GM23338 (cell line): ENCODE data around the gene TBC1D9B. TPM values are rescaled to one million over a fixed set of nuclear protein-coding genes. Genes with fewer than 3 reads are reported as not detected.

Source experiments
- ATAC-seq: fragments of 200-7000 bp; cut with Tn5 transposase; 3 replicates; pipeline ENCODE4 v1.9.1; 2020
- DNase-seq: peaks from one replicate; pipeline ENCODE4 v3.0.0-alpha.2; 2015; ENCODE audit warnings: low spot score
- H2AFZ ChIP-seq: fragments of 200-600 bp; sonication (generic); 2 replicates; pipeline ENCODE4 v1.8.0; 2016; ENCODE audit warnings: antibody characterized with exemption, mild to moderate bottlenecking, moderate library complexity
- H3F3A ChIP-seq: fragments of 200-600 bp; sonication (generic); replicated peaks from 2 replicates; pipeline ENCODE4 v1.8.0; 2017; ENCODE audit warnings: antibody characterized with exemption, mixed run types, low read depth
- H3K27ac ChIP-seq: fragments of 200-600 bp; sonication (generic); 2 replicates; pipeline ENCODE4 v1.6.1; 2016; ENCODE audit warnings: low read depth
- H3K27me3 ChIP-seq: fragments of 200-600 bp; sonication (generic); 2 replicates; pipeline ENCODE4 v1.8.0; 2016; ENCODE audit warnings: mild to moderate bottlenecking, mixed run types, moderate library complexity; ENCODE audit not compliant: insufficient read depth
- H3K36me3 ChIP-seq: fragments of 200-600 bp; sonication (generic); 2 replicates; pipeline ENCODE4 v1.8.0; 2016; ENCODE audit warnings: mild to moderate bottlenecking; ENCODE audit not compliant: insufficient read depth
- H3K4me1 ChIP-seq: fragments of 200-600 bp; sonication (generic); 2 replicates; pipeline ENCODE4 v1.8.0; 2016; ENCODE audit warnings: mild to moderate bottlenecking, moderate library complexity; ENCODE audit not compliant: insufficient read depth
- H3K4me2 ChIP-seq: fragments of 200-600 bp; sonication (generic); 2 replicates; pipeline ENCODE4 v1.7.1; 2017; ENCODE audit warnings: mixed run types
- H3K4me3 ChIP-seq: fragments of 200-600 bp; sonication (generic); 2 replicates; pipeline ENCODE4 v1.6.1; 2016; ENCODE audit warnings: mixed run types
- H3K79me2 ChIP-seq: fragments of 200-600 bp; sonication (generic); replicated peaks from 2 replicates; pipeline ENCODE4 v1.8.0; 2017; ENCODE audit warnings: mild to moderate bottlenecking; ENCODE audit not compliant: insufficient read depth
- H3K9me2 ChIP-seq: fragments of 200-600 bp; sonication (generic); 2 replicates; pipeline ENCODE4 v1.8.0; 2017; ENCODE audit not compliant: insufficient read depth
- H4K20me1 ChIP-seq: fragments of 200-600 bp; sonication (generic); replicated peaks from 2 replicates; pipeline ENCODE4 v1.8.0; 2017; ENCODE audit warnings: mild to moderate bottlenecking; ENCODE audit not compliant: insufficient read depth
- H3K27ac Mint-ChIP-seq: 2 replicates; pipeline ENCODE4 v1.8.0; 2020; ENCODE audit warnings: inconsistent platforms, mild to moderate bottlenecking, moderate library complexity, mixed read lengths
- H3K27me3 Mint-ChIP-seq: 3 replicates; pipeline ENCODE4 v1.8.0; 2022; ENCODE audit warnings: low read depth, mild to moderate bottlenecking, moderate library complexity, mixed read lengths, inconsistent platforms; ENCODE audit not compliant: insufficient read depth, poor library complexity
- H3K36me3 Mint-ChIP-seq: 3 replicates; pipeline ENCODE4 v1.8.0; 2021; ENCODE audit warnings: low read depth, mild to moderate bottlenecking, inconsistent platforms, moderate library complexity, mixed read lengths
- H3K4me1 Mint-ChIP-seq: 3 replicates; pipeline ENCODE4 v1.8.0; 2020; ENCODE audit warnings: mild to moderate bottlenecking, inconsistent platforms, mixed read lengths
- H3K4me3 Mint-ChIP-seq: 3 replicates; pipeline ENCODE4 v1.8.0; 2021; ENCODE audit warnings: moderate library complexity, mild to moderate bottlenecking, inconsistent platforms, mixed read lengths
- H3K9me3 Mint-ChIP-seq: 3 replicates; pipeline ENCODE4 v1.8.0; 2020; ENCODE audit warnings: moderate library complexity, mild to moderate bottlenecking, inconsistent platforms, mixed read lengths
- CREB1 ChIP-seq: fragments of 250-450 bp; sonication (Bioruptor Pico); IDR thresholded peaks from 2 replicates; pipeline ENCODE4 v1.5.0; 2020; ENCODE audit warnings: low read depth, mild to moderate bottlenecking, moderate library complexity
- EZH2 ChIP-seq: fragments of 200-600 bp; sonication (generic); IDR thresholded peaks from one replicate; pipeline ENCODE4 v1.8.0; 2017; ENCODE audit warnings: antibody characterized with exemption, mild to moderate bottlenecking, low read depth; ENCODE audit not compliant: unreplicated experiment
- JUNB ChIP-seq: IDR thresholded peaks from one replicate; pipeline ENCODE4 v1.6.1; 2016; ENCODE audit warnings: antibody characterized with exemption; ENCODE audit not compliant: unreplicated experiment
- ZNF114 ChIP-seq: fragments of 250-450 bp; sonication (Bioruptor Pico); IDR thresholded peaks from 2 replicates; pipeline ENCODE4 v1.5.0; 2020; ENCODE audit warnings: mild to moderate bottlenecking, moderate library complexity
- polyA plus RNA-seq: library from polyadenylated mRNA; unstranded; fragments of >200 nt; fragmentation: Nextera tagmentation; extraction: Ambion mirVana; gene quantifications from 2 replicates; pipeline ENCODE4 v1.2.1, GENCODE V29; 2016
- total RNA-seq: library from RNA; depleted of rRNA; stranded (reverse); fragments of >200 nt; shearing (Covaris generic); gene quantifications from 2 replicates; pipeline ENCODE4 v1.2.3, GENCODE V29; 2014
- TF ChIP-seq, protein P1 (sequence below): fragments of 250-450 bp; sonication (Bioruptor Pico); IDR thresholded peaks from 2 replicates; pipeline ENCODE4 v1.5.0; 2020; ENCODE audit warnings: mild to moderate bottlenecking, moderate library complexity

The TBC1D9B gene
- total and polyA plus RNA-seq, 2 experiments from 2014 or later, result 19.0 to 38.0 TPM

DNA sequence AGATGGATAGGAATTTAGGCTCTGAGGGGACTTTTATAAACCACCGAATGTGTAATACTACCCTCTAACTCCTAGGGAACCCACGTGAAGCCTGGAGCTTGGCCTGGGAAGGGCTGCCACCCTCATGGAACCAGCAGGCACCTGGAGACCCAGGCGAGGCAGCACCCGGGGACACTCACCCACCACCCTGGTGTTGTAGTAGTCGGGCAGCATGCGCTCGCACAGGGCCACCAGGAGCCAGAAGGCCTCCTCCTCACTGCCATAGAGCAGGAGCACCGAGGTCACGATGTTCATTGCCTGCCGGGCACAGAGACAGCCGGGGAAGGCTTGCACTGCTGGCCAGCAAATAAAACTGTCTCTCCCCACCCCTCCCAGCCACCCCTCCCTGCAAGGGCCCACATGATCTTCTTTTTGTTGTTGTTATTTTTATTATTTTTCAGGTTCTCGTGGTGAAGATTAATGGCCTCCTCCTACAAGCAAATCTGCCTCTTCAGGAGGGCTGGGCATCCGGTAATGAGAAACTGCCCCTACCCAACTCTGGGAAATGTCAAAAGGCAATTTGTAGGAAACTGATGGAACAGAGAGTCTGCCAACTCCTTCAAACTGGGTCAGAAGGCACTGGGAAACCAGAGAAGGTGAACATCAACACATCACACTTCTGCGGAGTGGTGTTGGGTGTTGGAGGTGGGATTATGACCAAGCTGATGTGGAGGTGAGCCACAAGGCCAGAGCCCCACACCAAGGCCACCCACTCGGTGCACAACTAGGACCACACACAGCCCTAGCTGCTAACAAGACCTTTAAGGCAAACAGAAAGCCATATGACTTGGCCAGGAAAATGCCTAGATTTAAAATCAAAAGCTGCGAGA, 31.7 kb downstream of the TBC1D9B start (continued):
- TF ChIP-seq, protein P1, sequence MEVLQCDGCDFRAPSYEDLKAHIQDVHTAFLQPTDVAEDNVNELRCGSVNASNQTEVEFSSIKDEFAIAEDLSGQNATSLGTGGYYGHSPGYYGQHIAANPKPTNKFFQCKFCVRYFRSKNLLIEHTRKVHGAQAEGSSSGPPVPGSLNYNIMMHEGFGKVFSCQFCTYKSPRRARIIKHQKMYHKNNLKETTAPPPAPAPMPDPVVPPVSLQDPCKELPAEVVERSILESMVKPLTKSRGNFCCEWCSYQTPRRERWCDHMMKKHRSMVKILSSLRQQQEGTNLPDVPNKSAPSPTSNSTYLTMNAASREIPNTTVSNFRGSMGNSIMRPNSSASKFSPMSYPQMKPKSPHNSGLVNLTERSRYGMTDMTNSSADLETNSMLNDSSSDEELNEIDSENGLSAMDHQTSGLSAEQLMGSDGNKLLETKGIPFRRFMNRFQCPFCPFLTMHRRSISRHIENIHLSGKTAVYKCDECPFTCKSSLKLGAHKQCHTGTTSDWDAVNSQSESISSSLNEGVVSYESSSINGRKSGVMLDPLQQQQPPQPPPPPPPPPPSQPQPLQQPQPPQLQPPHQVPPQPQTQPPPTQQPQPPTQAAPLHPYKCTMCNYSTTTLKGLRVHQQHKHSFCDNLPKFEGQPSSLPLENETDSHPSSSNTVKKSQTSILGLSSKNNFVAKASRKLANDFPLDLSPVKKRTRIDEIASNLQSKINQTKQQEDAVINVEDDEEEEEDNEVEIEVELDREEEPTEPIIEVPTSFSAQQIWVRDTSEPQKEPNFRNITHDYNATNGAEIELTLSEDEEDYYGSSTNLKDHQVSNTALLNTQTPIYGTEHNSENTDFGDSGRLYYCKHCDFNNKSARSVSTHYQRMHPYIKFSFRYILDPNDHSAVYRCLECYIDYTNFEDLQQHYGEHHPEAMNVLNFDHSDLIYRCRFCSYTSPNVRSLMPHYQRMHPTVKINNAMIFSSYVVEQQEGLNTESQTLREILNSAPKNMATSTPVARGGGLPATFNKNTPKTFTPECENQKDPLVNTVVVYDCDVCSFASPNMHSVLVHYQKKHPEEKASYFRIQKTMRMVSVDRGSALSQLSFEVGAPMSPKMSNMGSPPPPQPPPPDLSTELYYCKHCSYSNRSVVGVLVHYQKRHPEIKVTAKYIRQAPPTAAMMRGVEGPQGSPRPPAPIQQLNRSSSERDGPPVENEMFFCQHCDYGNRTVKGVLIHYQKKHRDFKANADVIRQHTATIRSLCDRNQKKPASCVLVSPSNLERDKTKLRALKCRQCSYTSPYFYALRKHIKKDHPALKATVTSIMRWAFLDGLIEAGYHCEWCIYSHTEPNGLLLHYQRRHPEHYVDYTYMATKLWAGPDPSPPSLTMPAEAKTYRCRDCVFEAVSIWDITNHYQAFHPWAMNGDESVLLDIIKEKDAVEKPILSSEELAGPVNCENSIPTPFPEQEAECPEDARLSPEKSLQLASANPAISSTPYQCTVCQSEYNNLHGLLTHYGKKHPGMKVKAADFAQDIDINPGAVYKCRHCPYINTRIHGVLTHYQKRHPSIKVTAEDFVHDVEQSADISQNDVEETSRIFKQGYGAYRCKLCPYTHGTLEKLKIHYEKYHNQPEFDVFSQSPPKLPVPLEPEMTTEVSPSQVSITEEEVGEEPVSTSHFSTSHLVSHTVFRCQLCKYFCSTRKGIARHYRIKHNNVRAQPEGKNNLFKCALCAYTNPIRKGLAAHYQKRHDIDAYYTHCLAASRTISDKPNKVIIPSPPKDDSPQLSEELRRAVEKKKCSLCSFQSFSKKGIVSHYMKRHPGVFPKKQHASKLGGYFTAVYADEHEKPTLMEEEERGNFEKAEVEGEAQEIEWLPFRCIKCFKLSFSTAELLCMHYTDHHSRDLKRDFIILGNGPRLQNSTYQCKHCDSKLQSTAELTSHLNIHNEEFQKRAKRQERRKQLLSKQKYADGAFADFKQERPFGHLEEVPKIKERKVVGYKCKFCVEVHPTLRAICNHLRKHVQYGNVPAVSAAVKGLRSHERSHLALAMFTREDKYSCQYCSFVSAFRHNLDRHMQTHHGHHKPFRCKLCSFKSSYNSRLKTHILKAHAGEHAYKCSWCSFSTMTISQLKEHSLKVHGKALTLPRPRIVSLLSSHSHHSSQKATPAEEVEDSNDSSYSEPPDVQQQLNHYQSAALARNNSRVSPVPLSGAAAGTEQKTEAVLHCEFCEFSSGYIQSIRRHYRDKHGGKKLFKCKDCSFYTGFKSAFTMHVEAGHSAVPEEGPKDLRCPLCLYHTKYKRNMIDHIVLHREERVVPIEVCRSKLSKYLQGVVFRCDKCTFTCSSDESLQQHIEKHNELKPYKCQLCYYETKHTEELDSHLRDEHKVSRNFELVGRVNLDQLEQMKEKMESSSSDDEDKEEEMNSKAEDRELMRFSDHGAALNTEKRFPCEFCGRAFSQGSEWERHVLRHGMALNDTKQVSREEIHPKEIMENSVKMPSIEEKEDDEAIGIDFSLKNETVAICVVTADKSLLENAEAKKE (CRISPR knock-in tag), result no peak
- TF ChIP-seq CREB1 (CRISPR knock-in tag), result no peak
- TF ChIP-seq JUNB, result no peak

DNA sequence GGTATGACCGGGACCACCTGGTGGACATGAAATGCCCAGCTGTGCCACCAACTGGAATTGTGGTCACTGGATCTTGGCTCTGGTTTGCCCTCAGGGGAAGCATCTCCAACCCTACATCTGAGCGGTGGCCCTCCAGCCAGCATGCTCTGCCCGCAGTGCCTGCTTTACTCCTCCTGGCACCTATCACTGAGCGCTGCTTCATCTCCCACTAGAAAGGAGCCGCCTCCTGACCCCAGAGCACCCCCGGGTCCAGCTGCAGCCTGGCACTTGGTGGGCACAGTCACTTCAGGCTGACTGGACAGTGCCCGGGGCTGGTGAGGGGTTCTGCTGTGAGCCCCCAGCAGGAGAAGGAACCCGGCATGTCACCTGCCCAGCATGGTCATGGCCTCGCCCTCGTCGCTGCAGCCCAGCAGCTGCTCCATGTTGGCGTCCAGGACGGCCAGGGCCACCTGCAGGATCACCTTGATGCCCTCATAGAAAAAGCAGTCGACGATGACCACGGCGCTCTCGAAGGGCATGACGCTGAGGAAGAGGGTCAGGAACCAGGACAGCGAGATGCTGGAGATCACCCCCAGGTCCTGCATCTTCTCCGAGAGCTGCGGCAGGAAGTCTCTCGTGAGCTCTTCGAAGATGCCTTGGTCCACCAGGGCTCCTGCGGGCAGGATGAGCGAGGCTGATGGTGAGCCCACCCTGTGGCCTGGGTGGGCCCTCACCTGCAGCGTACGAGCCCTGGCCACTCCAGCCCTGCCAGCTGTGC, 33.0 kb downstream of the TBC1D9B start:
- Histone ChIP-seq H3K4me3 (no peak overlapping the region), H2AFZ (no peak overlapping the region), H3K79me2 (no peaks in the 10 kb centered on the region), H3K27me3 (no peaks in the 10 kb centered on the region), H3K27ac (no peak overlapping the region), H3K4me1 (no peaks in the 10 kb centered on the region), H3K36me3 (no peaks in the 10 kb centered on the region), H3F3A (peaks cover 8% of the 10 kb centered on the region; the same call in 1 of the 2 replicates), H3K9me2 (no peaks in the 10 kb centered on the region), H4K20me1 (no peaks in the 10 kb centered on the region; the same call in 1 of the 2 replicates), H3K4me2 (no peak overlapping the region)
- Mint-ChIP-seq H3K27me3 (peaks cover 1% of the 10 kb centered on the region), H3K4me1 (0 out of 3 replicates have a peak, but pooled peaks cover 2% of the 10 kb centered on the region), H3K36me3 (peaks cover 25% of the 10 kb centered on the region), H3K9me3 (no peaks in the 10 kb centered on the region), H3K27ac (no peak overlapping the region), H3K4me3 (no peak overlapping the region)
- TF ChIP-seq EZH2 (no peak), ZNF114 (CRISPR knock-in tag) (no peak)
- DNase-seq, result no peak
- no peak for ATAC-seq
